ENCODE results near the gene RRP1B. TPM values are rescaled to one million over a fixed set of nuclear protein-coding genes. Genes with fewer than 3 reads are reported as not detected.

The RRP1B gene
- total and polyA plus RNA-seq, 2 of the 13 experiments (the other 11 are each of a cell fraction or from before 2014, with no cell fraction given), result 16.3 to 46.2 TPM

DNA sequence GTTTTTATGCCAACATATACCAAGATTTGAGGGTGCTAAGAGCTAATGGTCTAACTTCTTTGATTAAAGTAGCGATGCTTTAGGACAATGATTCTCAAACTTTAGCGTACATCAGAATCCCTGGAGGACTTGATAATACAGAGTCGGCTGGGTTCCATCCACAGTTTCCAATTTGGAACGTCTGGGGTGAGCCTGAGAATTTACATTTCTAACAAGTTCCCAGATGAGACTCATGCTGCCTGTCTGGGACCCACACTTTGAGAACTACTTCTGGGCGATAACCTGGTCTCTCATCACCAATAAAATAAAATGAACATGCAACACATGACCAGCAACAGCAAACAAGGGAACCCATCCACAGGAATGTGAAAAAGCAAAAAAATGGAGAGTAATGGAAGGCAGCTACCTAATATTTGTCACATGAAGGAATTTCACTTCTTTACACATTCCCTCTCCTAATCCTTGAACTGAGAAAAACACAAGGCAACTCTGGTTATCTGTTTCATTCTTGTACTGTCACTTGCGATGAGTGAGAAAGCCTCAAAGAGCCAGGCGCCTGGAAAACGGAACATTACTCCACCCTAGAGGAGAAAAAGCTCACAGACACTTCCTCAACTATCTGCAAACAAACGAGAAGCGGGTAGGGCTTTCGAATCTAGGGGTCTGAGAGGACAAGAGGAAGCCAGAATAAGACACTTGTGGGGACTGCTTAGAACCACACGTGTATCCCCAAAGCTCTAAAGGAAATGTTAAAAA is 14.0 kb upstream of the RRP1B start (continued):
- TF ChIP-seq, protein P1, sequence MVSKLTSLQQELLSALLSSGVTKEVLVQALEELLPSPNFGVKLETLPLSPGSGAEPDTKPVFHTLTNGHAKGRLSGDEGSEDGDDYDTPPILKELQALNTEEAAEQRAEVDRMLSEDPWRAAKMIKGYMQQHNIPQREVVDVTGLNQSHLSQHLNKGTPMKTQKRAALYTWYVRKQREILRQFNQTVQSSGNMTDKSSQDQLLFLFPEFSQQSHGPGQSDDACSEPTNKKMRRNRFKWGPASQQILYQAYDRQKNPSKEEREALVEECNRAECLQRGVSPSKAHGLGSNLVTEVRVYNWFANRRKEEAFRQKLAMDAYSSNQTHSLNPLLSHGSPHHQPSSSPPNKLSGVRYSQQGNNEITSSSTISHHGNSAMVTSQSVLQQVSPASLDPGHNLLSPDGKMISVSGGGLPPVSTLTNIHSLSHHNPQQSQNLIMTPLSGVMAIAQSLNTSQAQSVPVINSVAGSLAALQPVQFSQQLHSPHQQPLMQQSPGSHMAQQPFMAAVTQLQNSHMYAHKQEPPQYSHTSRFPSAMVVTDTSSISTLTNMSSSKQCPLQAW (CRISPR knock-in tag; IDR thresholded peaks at IDR 0.05), result peak; percentile 61; the same call in 1 of the 2 replicates
- no peak for TF ChIP-seq ZNF709 (CRISPR knock-in tag; IDR thresholded peaks at IDR 0.05)
- peak; percentile 16; the same call in 1 of the 2 replicates for TF ChIP-seq RXRB (CRISPR knock-in tag; IDR thresholded peaks at IDR 0.05; ENCODE audit: borderline replicate concordance)
- TF ChIP-seq STAG1 (CRISPR knock-in tag; IDR thresholded peaks at IDR 0.05), result peak; percentile 88
- TF ChIP-seq, protein P2, sequence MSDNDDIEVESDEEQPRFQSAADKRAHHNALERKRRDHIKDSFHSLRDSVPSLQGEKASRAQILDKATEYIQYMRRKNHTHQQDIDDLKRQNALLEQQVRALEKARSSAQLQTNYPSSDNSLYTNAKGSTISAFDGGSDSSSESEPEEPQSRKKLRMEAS (IDR thresholded peaks at IDR 0.05), result no peak
- TF ChIP-seq, protein P3, sequence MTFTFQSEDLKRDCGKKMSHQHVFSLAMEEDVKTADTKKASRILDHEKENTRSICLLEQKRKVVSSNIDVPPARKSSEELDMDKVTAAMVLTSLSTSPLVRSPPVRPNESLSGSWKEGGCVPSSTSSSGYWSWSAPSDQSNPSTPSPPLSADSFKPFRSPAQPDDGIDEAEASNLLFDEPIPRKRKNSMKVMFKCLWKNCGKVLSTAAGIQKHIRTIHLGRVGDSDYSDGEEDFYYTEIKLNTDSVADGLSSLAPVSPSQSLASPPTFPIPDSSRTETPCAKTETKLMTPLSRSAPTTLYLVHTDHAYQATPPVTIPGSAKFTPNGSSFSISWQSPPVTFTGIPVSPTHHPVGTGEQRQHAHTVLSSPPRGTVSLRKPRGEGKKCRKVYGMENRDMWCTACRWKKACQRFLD (CRISPR knock-in tag; IDR thresholded peaks at IDR 0.05; ENCODE audit: borderline replicate concordance), result no peak
- TF ChIP-seq, protein P4, sequence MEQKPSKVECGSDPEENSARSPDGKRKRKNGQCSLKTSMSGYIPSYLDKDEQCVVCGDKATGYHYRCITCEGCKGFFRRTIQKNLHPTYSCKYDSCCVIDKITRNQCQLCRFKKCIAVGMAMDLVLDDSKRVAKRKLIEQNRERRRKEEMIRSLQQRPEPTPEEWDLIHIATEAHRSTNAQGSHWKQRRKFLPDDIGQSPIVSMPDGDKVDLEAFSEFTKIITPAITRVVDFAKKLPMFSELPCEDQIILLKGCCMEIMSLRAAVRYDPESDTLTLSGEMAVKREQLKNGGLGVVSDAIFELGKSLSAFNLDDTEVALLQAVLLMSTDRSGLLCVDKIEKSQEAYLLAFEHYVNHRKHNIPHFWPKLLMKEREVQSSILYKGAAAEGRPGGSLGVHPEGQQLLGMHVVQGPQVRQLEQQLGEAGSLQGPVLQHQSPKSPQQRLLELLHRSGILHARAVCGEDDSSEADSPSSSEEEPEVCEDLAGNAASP (CRISPR knock-in tag; IDR thresholded peaks at IDR 0.05; ENCODE audit: borderline replicate concordance), result 0 out of 2 replicates have a peak, but pooled peaks have one; percentile 18
- peak; percentile 52 for TF ChIP-seq MED1 (CRISPR knock-in tag; IDR thresholded peaks at IDR 0.05)
- TF ChIP-seq SMC3 (IDR thresholded peaks at IDR 0.05; ENCODE audit: low read length), result peak; percentile 66; the same call in 1 of the 2 replicates
- TF ChIP-seq, protein P5, sequence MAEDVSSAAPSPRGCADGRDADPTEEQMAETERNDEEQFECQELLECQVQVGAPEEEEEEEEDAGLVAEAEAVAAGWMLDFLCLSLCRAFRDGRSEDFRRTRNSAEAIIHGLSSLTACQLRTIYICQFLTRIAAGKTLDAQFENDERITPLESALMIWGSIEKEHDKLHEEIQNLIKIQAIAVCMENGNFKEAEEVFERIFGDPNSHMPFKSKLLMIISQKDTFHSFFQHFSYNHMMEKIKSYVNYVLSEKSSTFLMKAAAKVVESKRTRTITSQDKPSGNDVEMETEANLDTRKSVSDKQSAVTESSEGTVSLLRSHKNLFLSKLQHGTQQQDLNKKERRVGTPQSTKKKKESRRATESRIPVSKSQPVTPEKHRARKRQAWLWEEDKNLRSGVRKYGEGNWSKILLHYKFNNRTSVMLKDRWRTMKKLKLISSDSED (CRISPR knock-in tag; IDR thresholded peaks at IDR 0.05), result no peak
- TF ChIP-seq ELF1 (CRISPR knock-in tag; IDR thresholded peaks at IDR 0.05), result peak; percentile 28; the same call in 1 of the 2 replicates
- 0 out of 2 replicates have a peak, but pooled peaks have one; percentile 16 for TF ChIP-seq IRF2 (CRISPR knock-in tag; IDR thresholded peaks at IDR 0.05)
- TF ChIP-seq, protein P6, sequence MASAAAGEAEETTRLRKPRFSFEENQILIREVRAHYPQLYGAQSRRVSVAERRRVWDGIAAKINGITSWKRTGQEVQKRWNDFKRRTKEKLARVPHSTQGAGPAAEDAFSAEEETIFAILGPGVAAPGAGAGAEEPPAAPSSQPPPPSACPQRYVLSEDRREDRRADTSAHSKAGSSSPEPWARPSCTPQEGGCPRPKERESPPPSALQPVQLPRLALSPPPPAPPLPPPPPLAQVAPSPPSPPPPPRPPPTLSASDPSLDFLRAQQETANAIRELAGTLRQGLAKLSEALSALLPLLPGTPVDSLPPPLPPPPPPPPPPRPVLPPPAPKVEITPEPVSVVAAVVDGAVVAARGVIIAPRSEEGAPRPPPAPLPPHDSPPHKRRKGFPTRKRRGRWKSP (CRISPR knock-in tag; IDR thresholded peaks at IDR 0.05), result no peak
- TF ChIP-seq, protein P7, sequence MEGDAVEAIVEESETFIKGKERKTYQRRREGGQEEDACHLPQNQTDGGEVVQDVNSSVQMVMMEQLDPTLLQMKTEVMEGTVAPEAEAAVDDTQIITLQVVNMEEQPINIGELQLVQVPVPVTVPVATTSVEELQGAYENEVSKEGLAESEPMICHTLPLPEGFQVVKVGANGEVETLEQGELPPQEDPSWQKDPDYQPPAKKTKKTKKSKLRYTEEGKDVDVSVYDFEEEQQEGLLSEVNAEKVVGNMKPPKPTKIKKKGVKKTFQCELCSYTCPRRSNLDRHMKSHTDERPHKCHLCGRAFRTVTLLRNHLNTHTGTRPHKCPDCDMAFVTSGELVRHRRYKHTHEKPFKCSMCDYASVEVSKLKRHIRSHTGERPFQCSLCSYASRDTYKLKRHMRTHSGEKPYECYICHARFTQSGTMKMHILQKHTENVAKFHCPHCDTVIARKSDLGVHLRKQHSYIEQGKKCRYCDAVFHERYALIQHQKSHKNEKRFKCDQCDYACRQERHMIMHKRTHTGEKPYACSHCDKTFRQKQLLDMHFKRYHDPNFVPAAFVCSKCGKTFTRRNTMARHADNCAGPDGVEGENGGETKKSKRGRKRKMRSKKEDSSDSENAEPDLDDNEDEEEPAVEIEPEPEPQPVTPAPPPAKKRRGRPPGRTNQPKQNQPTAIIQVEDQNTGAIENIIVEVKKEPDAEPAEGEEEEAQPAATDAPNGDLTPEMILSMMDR (CRISPR knock-in tag; IDR thresholded peaks at IDR 0.05), result peak; percentile 82
